CD1c-positive myeloid dendritic cell (primary cell): ENCODE results near the gene LRP2.
"Not testable (repeated sequence)": the region's sequence is repeated elsewhere in the genome, so short reads cannot be mapped to it uniquely, and the experiment has no call there.

Experiments used
- DNase-seq: peaks from one replicate; pipeline ENCODE4 v3.0.0-alpha.2; 2016; ENCODE audit errors: extremely low spot score

Gene LRP2

GRCh38 chr2:169362118-169362893 lies at the start of gene LRP2:
Gene LRP2, minus strand, starts transcription at chr2:169362534. Its CDS starts 135 bp downstream, at chr2:169362399.
- DNase-seq: no peak

- DNase-seq: no peak
These were observed 44.6 kb upstream of the LRP2 start for GRCh38 chr2:169406891-169407290.

- DNase-seq: not testable (repeated sequence)
These were observed 37.2 kb upstream of the LRP2 start for GRCh38 chr2:169399491-169399890.

- no peak for DNase-seq
These were observed 35.4 kb upstream of the LRP2 start for GRCh38 chr2:169397697-169398096.

- DNase-seq: no peak
These were observed 33.6 kb upstream of the LRP2 start for GRCh38 chr2:169395821-169396374.

GRCh38 chr2:169393068-169393590 lies 30.8 kb upstream of the LRP2 start:
- DNase-seq: no peak

GRCh38 chr2:169391236-169391635 lies 28.9 kb upstream of the LRP2 start:
- DNase-seq: no peak

- no peak for DNase-seq
These were observed 25.8 kb upstream of the LRP2 start for GRCh38 chr2:169388161-169388560.

GRCh38 chr2:169386722-169387121 lies 24.4 kb upstream of the LRP2 start:
- DNase-seq: no peak

- DNase-seq: no peak
These were observed 22.5 kb upstream of the LRP2 start for GRCh38 chr2:169384816-169385215.

- DNase-seq: no peak
These were observed 10.2 kb upstream of the LRP2 start for GRCh38 chr2:169372561-169372960.

GRCh38 chr2:169366066-169366465 lies 3.7 kb upstream of the LRP2 start:
- no peak for DNase-seq

- no peak for DNase-seq
These were observed 2.7 kb upstream of the LRP2 start for GRCh38 chr2:169365029-169365480.

GRCh38 chr2:169363560-169364150 lies 1.3 kb upstream of the LRP2 start:
- peak; percentile 12 for DNase-seq

- no peak for DNase-seq
These were observed 693 bp upstream of the LRP2 start for GRCh38 chr2:169362894-169363559.

- no peak for DNase-seq
These were observed 622 bp downstream of the LRP2 start for GRCh38 chr2:169361706-169362117.

- DNase-seq: no peak
These were observed 1.2 kb downstream of the LRP2 start for GRCh38 chr2:169360984-169361705.

- no peak for DNase-seq
These were observed 4.3 kb downstream of the LRP2 start for GRCh38 chr2:169358016-169358415.

- DNase-seq: no peak
These were observed 8.1 kb downstream of the LRP2 start for GRCh38 chr2:169354244-169354643.

GRCh38 chr2:169351725-169352124 lies 10.6 kb downstream of the LRP2 start:
- no peak for DNase-seq

GRCh38 chr2:169349535-169349934 lies 12.8 kb downstream of the LRP2 start:
- DNase-seq: no peak
